ENCODE data around the gene UBE2I. TPM values are rescaled to one million over a fixed set of nuclear protein-coding genes. Genes with fewer than 3 reads are reported as not detected.

The UBE2I gene
- total RNA-seq, 3 donors from 2014 or later: 79.8 to 101 (median 96.9) TPM

DNA sequence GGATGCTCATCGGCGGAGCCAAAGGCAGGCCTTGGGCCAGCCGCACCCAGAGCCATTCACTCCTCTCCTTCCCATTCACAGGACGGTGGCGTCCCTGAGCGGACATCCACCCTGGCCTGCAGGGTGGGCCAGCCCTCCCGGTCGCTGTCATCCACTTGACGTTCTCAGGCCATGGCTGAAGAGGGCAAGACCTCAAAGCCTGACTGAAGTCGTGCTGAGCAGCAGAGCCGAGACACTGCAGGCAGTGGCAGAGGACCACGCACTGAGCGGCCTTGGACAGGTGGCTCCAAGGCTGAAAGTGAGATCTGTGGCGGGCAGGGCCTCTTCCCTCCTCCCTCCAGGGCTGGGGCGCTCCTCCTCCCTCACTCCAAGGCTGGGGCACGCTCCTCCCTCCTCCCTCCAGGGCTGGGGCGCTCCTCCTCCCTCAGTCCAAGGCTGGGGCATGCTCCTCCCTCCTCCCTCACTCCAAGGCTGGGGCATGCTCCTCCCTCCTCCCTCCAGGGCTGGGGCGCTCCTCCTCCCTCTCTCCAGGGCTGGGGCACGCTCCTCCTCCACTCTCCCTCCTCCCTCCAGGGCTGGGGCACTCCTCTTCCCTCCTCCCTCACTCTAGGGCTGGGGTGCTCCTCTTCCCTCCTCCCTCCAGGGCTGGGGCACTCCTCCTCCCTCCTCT lies 66.4 kb downstream of the UBE2I start:
- no peaks in the 10 kb centered on the region for H3K36me3 ChIP-seq (ENCODE audit: low read depth)
- H3K4me3 ChIP-seq: no peak overlapping the region
- no peaks in the 10 kb centered on the region for H3K9me3 ChIP-seq
- intact Hi-C loops (cut with DNase I, micrococcal nuclease): no loop called here
- ATAC-seq (no peak), DNase-seq (no peak)
- H3K4me1 ChIP-seq (ENCODE audit: low read depth): peaks cover 8% of the 10 kb centered on the region
- TF ChIP-seq, protein P1, sequence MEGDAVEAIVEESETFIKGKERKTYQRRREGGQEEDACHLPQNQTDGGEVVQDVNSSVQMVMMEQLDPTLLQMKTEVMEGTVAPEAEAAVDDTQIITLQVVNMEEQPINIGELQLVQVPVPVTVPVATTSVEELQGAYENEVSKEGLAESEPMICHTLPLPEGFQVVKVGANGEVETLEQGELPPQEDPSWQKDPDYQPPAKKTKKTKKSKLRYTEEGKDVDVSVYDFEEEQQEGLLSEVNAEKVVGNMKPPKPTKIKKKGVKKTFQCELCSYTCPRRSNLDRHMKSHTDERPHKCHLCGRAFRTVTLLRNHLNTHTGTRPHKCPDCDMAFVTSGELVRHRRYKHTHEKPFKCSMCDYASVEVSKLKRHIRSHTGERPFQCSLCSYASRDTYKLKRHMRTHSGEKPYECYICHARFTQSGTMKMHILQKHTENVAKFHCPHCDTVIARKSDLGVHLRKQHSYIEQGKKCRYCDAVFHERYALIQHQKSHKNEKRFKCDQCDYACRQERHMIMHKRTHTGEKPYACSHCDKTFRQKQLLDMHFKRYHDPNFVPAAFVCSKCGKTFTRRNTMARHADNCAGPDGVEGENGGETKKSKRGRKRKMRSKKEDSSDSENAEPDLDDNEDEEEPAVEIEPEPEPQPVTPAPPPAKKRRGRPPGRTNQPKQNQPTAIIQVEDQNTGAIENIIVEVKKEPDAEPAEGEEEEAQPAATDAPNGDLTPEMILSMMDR (IDR thresholded peaks at IDR 0.05): no peak

Other genes with a start within 250 kb of the UBE2I start
- gene SSTR5, start 236.9 kb upstream of the UBE2I start, total RNA-seq: not detected
- gene C1QTNF8, start 213.4 kb upstream of the UBE2I start, total RNA-seq: not detected
- 100 to 1,000 TPM in 1 of 3 donors, 1 to 10 TPM in 2; 6.0 to 160 (median 9.5) TPM for gene CACNA1H, start 156.5 kb upstream of the UBE2I start, total RNA-seq
- gene TPSG1, start 84.4 kb upstream of the UBE2I start, total RNA-seq: 10 to 100 TPM; 23.3 to 61.3 (median 53.7) TPM
- 10 to 100 TPM in 1 of 3 donors, 1 to 10 TPM in 2; 3.7 to 21.0 (median 8.2) TPM for gene TPSB2, start 79.5 kb upstream of the UBE2I start, total RNA-seq
- gene TPSAB1, start 68.9 kb upstream of the UBE2I start, total RNA-seq: 10 to 100 TPM in 2 of 3 donors, 1 to 10 TPM in 1; 7.8 to 51.7 (median 46.2) TPM
- 1 to 10 TPM in 1 of 3 donors, under 1 TPM in 2; 0.35 to 4.3 (median 0.58) TPM for gene TPSD1, start 53.6 kb upstream of the UBE2I start, total RNA-seq
- gene BAIAP3, start 24.0 kb downstream of the UBE2I start, total RNA-seq: 10 to 100 TPM in 1 of 3 donors, 1 to 10 TPM in 2; 5.6 to 14.6 (median 5.7) TPM
- 10 to 100 TPM; 46.4 to 57.2 (median 54.1) TPM for gene TSR3, start 42.2 kb downstream of the UBE2I start, total RNA-seq
- 10 to 100 TPM; 50.1 to 68.9 (median 57.3) TPM for gene GNPTG, start 42.3 kb downstream of the UBE2I start, total RNA-seq
- 10 to 100 TPM; 16.2 to 36.5 (median 28.2) TPM for gene UNKL, start 105.1 kb downstream of the UBE2I start, total RNA-seq
- gene UQCC4, start 111.1 kb downstream of the UBE2I start, total RNA-seq: 10 to 100 TPM; 10.3 to 14.4 (median 11.0) TPM
- under 1 TPM in 1 of 3 donors, not detected in 2; 0.34 TPM for gene PERCC1, start 121.4 kb downstream of the UBE2I start, total RNA-seq
- gene CCDC154, start 134.9 kb downstream of the UBE2I start, total RNA-seq: 1 to 10 TPM in 2 of 3 donors, under 1 TPM in 1; 0.43 to 2.4 (median 1.1) TPM
- gene CLCN7, start 165.4 kb downstream of the UBE2I start, total RNA-seq: 10 to 100 TPM; 59.3 to 98.1 (median 59.8) TPM
- not detected for gene PTX4, start 179.3 kb downstream of the UBE2I start, total RNA-seq
- 10 to 100 TPM; 32.2 to 41.6 (median 37.8) TPM for gene TELO2, start 183.7 kb downstream of the UBE2I start, total RNA-seq
- 10 to 100 TPM in 1 of 3 donors, 1 to 10 TPM in 2; 3.4 to 10.3 (median 5.0) TPM for gene TMEM204, start 224.0 kb downstream of the UBE2I start, total RNA-seq